ENCODE data around the gene CSNK1E. TPM values are rescaled to one million over a fixed set of nuclear protein-coding genes. Genes with fewer than 3 reads are reported as not detected.
A peak's percentile ranks its signal among the peaks of the same experiment; 100 is the strongest.

The CSNK1E gene
- total RNA-seq, 1 experiment from 2014 or later, result 206 TPM

DNA sequence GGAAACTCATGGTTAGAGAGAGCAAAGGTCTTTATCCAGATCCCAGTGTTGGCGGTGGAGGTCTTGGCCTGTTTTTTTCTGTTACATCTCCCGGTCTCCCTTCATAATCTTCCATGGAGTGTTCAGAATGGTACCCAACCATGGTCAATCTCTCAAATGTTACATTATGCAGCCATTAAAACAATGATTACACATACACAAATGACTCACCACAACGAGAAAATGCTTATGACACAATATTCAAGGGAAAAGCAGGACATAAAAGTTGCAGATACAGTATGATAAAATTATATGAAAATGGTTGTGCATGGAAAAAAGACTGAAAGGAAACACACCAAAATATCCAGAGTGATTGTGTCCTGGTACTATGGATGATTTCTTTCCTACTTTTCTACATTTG is 17.8 kb upstream of the CSNK1E start:
- DNase-seq (ENCODE audit: low read depth), result no peak

DNA sequence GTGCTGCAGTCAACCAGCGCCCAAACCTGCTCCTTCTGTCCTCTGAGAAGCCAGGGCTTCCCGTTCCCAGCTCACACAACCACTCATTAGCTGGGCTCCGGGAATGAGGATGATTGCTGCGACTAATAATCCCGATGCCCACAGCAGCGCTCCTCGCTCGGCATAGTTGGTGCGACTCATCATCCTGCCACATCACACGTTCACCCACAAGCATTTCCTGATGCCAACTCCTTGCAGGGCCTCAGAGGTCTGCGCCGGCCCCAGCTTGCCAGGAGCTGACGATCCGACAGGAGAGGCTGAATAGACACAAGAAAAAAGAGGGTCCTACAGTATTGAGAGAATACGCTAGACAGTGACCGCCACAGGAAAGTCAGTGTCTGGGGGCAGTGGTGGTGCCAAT is 10.6 kb upstream of the CSNK1E start:
- DNase-seq (ENCODE audit: low read depth), result peak; percentile 92

DNA sequence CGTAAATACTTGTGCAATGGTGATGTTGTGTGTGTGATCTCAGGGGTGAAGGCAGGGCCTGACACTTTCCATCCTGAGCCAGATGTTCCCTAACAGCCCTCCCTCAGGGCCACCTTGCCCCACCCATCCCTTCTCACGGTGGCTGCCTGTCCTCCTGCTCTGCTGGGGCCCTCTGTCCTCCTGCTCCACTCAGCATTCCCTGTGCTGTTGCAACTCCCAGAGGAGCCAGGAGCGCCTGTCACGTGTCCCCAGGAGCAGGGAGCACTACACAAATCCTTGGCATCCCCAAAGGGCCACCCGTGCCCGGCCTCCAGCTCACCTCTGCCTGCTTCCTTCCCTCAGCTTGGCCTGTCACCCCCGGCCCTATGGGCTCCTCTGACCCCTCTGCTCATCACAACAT is 10.2 kb upstream of the CSNK1E start:
- no peak for DNase-seq (ENCODE audit: low read depth)

DNA sequence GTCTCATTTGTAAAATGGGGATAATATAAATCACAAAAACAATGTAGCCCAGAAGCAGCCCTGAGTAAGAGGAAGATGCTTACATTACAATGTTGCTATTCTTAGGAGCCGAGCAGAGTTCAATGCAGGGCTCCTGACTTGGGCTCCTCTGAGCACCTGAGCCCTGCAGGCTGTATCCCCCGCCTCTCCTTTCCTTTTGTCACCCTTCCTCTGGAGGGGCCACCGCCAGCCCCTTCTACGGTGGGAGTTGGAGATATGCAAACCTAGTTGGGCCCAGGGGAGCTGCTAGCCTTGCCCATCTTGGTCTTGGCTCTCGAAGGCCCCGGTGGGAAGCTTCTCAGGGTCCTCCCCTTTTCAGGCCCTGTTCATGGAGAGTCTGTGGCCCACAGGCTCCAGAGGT is 8.4 kb upstream of the CSNK1E start:
- no peak for DNase-seq (ENCODE audit: low read depth)

DNA sequence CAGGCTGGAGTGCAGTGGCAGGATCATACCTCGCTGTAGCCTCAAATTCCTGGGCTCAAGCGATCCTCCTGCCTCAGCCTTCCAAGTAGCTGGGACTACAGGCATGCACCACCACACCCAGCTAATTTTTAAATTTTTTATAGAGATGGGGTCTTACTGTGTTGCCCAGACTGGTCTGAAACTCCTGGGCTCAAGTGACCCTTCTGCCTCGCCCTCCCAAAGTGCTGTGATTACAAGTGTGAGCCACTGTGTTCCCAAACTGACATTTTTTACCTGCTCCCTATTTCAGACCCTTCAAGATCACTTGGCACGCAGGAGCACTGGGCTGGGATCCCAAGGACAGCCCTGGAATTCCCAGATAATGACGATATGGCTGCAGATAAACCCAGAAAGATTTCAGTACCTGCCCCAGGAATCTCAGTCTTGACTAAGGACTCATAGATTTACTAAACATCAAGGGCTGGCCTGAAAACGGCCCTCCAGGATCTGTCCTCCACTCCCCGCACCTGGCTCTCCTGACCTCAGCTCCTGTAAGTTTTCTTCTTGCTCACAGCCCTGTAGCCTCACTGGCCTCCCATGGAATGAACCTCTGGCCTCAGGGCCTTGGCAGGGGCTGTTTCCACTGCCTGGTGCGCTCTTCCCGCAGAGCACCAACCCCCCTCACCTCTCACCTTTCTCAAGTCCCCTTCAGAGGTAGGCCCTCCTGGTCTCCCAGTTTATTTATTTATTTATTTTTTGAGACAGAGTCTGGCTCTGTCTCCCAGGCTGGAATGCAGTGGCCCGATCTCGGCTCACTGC is 3.6 kb upstream of the CSNK1E start:
- no peak for DNase-seq (ENCODE audit: low read depth)

DNA sequence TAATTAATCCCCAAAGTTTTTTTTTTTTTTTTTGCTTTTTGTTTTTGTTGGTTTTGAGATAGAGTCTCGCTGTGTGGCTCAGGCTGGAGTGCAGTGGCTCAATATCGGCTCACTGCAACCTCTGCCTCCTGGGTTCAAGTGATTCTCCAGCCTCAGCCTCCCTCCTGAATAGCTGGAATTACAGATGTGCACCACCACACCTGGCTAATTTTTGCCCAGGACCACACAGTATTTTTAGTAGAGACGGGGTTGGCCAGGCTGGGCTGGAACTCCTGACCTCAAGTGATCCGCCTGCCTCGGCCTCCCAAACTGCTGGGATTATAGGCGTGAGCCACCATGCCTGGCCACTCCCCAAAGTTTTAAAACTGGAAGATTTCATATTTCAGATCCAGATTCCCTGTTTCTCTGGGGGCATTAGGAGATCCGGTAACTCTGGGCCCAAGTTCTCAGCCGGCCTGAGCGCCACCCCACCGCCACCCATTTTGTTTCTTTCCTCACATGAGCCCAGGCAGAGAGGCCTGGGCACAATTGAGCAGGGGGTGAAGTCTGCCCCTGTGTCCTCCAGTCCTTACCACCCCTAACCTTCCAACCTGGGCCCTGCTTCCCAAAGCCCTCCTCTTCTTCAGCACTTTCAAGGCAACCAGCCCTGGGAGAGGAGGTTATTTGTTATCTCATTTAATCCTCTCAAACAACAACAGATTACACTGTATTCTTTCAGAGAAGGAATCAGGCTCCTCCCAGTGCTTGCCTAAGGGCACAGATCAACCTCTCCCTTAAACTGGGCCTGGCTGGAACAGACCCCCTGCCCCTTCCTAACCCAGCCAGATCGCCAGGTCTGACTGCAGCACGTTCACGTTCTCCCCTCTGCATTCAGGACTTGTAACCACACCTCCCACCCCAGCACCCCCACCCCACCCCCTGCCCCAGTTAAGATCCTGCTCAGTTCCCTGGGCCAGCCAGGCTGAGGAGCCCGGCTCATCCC is 1.9 kb upstream of the CSNK1E start:
- no peak for DNase-seq (ENCODE audit: low read depth)

DNA sequence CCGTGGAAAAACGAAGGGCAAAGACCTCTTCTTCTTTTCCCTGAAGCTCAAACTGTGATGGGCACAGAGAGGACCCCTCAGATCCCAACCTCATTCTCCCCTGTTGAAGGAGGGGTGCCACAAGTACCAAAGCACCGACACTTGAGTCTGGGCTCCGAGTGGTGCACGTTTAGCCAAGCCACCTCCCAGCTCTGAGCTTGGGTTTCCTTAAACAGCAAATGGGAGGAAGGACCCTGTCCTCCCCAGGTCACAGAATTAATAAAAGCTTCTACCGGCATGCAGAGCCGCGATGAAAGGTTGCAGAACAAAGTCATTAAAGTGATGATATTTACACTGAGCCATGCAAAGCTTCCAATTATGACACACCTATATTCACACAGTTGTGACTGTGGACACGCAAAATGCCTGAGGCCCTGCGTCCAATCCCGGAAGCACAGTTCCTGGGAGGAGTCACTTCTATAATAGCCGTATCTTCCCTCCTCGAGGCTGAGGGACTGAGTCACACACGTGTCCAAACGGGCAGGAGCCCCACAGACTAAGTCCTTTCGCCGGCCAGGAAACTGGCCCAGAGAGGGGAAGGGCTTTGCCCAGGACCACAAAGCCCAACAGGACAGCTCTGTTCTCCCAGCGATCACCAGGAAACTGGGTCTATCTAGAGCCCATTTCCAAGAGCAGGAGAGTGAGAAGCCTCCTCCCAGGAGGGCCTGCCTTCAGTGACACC is 922 bp upstream of the CSNK1E start:
- DNase-seq (ENCODE audit: low read depth), result peak; percentile 95

DNA sequence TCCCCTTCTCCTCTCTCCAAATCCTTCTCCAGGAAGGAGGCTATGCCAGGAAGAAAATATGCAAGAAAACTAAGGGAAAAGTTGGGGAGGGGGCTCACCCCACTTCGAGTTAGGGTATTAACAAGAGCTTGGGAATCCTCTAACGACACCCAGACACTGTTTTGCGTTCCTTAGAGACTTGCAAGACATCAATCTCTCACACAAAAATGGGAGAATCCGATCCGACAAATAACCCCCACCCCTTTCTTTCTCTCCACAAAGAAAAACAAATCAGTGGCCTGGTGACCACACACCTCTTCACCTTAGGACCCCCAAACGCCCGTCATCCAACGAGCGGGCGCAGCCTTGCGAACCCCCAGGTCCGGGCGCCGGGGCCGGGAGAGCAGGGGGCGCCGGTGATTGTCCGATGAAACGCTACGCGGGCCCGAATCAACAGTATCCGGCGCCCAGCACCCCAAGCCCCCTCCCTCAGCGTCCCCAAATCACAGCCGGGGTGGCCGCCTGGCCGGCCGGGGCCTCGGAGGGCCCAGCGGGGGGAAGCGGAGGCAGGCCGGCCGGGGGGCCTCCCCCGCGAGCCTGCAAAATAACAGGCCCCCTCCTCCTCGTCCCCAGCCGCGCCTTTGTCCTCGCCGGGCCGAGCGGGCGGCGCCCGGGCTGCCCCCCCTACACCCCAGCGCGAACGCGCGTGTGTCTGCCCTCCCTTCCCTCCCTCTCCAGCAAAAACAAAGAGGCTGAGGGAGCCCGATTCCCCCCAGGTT is 690 bp downstream of the CSNK1E start:
- DNase-seq (ENCODE audit: low read depth), result peak; percentile 48

DNA sequence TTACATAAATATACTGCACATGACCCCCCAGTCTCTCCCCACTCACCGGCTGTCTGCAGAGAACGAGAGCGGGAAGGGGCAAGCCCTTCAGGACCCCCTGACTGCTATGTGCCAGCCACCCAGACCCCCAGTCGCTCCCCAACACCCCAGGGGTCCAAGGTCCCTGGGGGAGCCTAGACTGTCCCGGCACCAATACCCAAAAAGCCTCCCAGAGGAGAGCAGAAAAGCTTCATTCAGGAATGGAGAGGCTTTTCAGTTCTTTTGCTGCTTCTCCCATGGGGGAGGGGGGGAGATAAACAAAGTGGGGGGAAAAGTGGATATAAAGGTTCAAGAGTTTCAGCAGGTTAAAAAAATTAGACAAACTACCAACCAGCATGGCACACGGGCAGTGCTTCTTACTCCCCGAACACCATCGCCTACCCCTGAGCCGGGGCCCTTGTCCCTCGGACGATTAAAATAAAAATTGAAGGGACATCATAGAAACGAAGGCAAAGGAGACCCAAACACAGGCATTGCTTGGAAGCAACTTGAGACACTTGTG is 1.3 kb downstream of the CSNK1E start:
- peak; percentile 38 for DNase-seq (ENCODE audit: low read depth)

DNA sequence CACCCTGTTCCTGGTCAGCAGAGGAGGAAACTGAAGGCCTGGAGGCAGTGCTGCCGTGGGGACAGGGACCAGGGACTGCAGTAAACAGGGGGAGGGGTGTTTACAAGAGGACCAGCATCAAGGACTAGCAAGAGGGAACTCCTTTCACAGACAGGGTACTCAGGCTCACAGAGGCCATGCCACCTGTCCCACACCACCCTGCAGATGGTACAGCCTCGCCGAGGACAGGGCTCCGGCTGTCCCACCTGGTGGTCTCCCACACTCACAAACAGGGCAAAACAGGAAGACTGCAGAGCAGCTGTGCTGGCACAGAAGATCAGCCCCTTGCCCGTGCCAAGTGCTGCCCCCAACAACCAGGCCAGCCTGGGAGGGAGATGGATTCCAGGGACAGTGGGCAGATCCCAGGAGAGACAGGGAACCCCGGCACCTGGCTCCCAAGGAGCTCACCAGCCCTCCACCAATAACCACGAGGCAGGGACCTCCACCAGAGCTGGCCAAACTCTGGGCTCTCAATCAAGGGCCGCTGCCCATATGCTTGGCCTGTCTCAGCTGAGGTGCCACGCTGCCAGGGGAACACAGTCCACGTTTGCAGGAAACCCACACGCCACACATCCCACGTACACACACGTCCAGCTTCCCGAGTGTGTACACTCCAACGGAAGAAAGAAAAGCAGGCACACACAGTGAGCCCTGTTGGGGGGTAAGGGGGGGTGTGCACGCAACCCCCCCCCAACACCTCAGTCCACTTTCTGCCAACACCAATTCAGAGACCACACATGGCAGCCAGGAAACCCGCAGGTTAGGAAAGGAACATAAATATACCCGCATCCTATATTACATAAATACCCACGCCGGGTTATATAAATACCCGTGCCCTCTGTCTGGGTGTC is 2.1 kb downstream of the CSNK1E start:
- DNase-seq (ENCODE audit: low read depth), result peak; percentile 46

DNA sequence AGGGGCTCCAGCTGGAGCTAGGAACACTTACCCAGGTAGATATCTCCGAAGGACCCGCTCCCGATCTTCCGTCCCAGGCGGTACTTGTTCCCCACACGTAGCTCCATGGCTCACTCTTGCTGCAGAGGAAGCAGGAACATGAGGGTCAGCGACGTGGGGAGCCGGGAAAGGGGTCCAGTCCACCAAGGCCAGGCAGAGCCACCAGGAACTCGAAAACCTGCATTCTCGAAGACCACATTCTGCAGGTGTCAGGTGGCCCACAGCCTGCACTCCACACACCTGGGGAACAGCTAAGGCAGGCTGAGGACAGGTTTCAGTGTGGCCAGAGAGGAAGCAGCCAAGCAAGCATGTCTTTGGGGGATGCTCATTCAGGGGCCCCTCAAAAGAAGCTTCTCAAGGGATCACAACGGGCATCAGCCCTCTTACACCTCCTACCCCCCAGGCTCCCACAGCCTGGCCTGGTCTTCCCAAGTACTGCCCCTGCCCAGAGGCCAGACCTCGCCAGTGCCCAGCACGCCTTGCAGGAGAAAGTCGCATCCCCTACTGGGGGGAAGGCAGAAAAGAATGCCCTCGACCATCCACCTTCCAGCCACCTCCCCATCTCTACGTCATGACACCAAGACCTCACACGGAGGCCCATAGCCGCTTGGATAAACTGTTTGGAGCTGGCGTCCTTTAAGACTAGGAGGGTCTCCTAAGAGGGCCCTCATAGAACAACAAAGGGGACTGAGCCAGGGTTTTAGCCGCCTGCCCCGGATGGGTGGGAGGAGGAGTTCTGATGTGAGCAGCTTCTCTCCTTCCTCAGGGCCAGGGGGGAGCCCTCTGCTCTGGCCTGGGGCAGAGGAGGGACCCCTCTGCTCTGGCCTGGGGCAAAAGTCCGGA is 2.9 kb downstream of the CSNK1E start:
- DNase-seq (ENCODE audit: low read depth), result peak; percentile 68

DNA sequence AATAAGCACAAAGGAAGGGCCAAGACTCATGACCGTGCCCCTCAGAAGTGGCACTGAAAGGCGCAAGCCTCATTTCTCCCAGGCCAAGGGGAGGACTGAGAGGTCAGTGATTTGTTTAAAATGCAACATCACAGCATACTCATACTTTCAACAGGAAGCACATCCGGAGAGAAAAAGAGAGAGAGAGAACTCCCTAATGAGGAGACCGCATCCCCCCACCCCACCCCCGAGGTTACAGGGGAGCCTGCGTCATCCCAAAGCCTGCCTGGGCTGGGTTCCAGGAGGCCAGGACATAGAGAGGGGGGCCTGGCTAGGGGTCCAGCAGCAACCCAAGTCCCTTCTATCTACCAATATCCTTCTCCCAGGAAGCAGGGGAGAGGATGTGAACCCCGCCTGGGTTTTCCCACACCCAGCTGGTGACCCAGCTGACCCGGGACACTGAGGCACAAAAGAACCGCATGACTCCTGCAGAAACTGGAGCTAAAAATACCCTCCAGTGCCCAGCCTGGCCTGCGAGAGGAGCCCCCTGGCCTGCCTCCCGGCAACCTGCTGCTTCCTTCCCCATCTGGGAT is 3.8 kb downstream of the CSNK1E start:
- peak; percentile 97 for DNase-seq (ENCODE audit: low read depth)

DNA sequence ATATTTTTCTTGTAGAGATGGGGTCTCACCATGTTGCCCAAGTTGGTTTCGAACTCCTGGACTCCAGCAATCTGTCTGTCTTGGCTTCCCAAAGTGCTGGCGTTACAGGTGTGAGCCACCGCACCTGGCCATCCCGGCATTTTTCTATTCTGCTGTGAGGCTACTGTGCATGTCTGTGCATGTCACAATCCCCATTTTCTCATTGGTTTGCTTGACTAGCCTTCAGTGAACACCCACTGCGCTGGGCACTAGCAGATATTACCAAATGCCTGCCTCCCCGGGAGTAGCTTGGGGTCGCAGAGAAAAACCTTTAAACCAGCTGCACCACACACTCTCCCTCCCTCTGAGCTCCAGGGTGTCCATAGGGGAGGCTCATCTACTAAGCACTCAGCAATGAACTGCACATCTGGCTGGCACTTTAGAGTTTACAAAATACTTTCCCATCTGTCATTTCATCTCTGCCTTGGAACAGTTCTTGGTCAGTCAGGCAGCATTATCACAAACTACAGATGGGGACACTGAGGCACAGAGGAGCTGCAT is 4.9 kb downstream of the CSNK1E start:
- no peak for DNase-seq (ENCODE audit: low read depth)

DNA sequence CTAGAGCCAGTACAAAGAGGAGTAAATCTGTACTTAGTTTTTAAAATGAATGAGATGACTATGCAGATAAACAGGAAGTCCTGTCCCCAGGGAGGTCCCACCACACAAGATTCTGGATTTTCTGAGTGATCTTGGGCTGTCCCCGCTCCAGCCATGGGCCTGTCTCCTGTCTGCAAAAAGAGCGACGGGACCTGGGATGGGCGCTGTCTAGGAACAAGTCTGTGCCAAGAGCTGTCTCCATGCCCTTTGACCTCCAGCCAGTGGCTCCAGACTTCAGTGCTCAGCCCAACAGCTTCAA is 6.0 kb downstream of the CSNK1E start:
- DNase-seq (ENCODE audit: low read depth), result no peak

DNA sequence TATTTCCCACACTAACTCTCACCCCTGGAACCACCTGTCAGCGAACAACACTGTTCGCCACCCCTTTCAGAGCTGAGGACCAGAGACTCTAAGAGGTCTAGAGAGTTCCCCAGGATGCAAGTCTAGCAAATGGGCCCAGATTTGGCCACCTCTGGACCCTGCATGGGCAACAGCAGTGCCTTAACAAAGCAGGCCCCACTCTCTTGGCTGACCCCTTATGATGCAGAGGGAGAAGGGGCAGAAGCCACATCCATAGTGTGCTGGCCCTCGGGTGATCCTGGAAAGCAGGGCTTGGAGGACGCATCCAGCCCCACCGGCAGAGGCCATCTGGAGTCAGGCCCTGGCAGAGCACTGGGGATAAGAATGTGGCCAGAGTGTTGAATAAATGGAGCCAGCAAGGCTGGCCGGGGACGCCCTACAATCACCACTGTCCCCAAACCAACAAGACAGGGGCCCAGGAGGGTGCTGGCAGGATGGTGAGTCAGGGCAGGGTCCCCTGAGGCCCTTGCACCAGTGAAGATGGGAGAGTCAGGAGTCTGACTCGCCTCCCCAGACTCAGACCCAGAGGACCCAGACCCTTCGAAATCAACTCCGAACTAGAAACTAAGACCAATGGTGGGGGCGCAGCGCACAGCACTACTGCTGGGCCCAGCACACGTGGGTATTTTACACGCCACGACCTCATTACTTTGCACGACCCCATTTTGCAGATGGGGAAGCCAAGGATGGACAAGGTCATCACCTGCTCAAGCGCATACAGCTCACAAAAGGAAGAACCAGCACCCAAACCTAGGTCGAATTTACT is 6.5 kb downstream of the CSNK1E start:
- DNase-seq (ENCODE audit: low read depth), result no peak

DNA sequence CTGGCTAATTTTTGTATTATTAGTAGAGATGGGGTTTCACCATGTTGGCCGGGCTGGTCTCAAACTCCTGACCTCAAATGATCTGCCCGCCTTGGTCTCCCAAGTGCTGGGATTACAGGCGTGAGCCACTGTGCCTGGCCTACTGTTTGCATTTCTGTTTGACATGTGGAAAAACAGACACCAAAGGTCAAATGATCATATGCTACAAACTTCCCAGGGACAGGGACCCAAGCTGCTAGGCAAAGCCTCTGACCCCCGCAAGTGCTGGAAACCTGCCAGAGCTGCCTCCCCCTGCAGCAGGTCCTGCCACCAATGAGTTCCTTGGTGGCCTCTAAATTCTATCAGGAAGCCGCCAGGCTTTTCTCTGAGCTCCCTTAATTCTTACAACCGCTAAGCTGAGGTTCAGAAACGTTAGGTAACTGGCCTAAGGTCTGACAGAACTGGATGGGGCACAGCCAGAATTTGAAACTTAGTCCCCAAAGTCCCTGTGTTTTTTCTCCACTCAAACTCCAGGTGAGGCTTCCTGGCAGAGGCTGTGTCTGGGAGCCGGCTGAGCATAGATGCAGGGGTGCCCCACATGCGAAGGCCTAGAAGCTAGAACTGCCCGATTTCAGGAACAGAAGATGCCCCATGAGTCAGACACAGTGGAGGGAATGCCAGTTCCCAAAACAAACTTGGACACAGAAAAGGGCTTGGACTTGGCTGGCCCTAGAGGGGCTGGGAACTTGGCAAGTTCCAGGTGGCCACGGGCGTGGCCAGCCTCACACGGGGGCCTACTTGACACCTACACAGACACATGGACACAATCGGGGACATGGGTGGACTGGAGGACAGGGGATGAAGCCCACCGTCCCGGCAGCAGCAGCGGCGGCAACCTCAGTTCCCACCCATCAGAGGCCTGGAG is 7.4 kb downstream of the CSNK1E start:
- DNase-seq (ENCODE audit: low read depth), result no peak

Data from HT1080 (cell line).